Fibroblast of the aortic adventitia (primary cell): ENCODE measurements around the gene TEX264. TPM values are rescaled to one million over a fixed set of nuclear protein-coding genes. Genes with fewer than 3 reads are reported as not detected.
"Not testable (repeated sequence)": the region's sequence is repeated elsewhere in the genome, so short reads cannot be mapped to it uniquely, and the experiment has no call there.

Source experiments
- DNase-seq: peaks from one replicate; pipeline ENCODE4 v3.0.0-alpha.2; 2010; ENCODE audit warnings: low read depth
- H3K4me3 ChIP-seq: 2 replicates; pipeline ENCODE4 v1.5.1; 2011; ENCODE audit warnings: low read depth, mild to moderate bottlenecking, control low read depth, low read length, moderate library complexity
- CTCF ChIP-seq: IDR thresholded peaks from 2 replicates; pipeline ENCODE4 v1.5.1; 2011; ENCODE audit warnings: mild to moderate bottlenecking, low read length, control low read depth, inconsistent platforms; ENCODE audit not compliant: insufficient read depth
- total RNA-seq: library from RNA; depleted of rRNA; stranded (reverse); fragments of >200 nt; gene quantifications from 2 replicates; pipeline ENCODE4 v1.2.3, GENCODE V29; 2012; ENCODE audit warnings: low replicate concordance

The TEX264 gene
- total RNA-seq, 1 donor = 38.7 TPM

- no peak for DNase-seq
- TF ChIP-seq CTCF = peak; percentile 26
These were observed 28.6 kb upstream of the TEX264 start for GRCh38 chr3:51642462-51642861.

GRCh38 chr3:51646091-51646490, 25.0 kb upstream of the TEX264 start:
- TF ChIP-seq CTCF = no peak
- no peak overlapping the region for H3K4me3 ChIP-seq
- DNase-seq = no peak

More at GRCh38 chr3:51642462-51642861, 28.6 kb upstream of the TEX264 start:
- no peak overlapping the region for H3K4me3 ChIP-seq

GRCh38 chr3:51652103-51652502, 18.9 kb upstream of the TEX264 start:
- not testable (repeated sequence) for H3K4me3 ChIP-seq, DNase-seq

- not testable (repeated sequence) for H3K4me3 ChIP-seq, DNase-seq
These were observed 17.6 kb upstream of the TEX264 start for GRCh38 chr3:51653409-51653808.

GRCh38 chr3:51657234-51657633, 13.8 kb upstream of the TEX264 start:
- H3K4me3 ChIP-seq = no peak overlapping the region
- TF ChIP-seq CTCF = no peak
- no peak for DNase-seq

GRCh38 chr3:51659942-51660341, 11.1 kb upstream of the TEX264 start:
- no peak for DNase-seq
- H3K4me3 ChIP-seq = no peak overlapping the region
- no peak for TF ChIP-seq CTCF

- no peak overlapping the region for H3K4me3 ChIP-seq
- TF ChIP-seq CTCF = no peak
- no peak for DNase-seq
These were observed 8.6 kb upstream of the TEX264 start for GRCh38 chr3:51662456-51662855.

GRCh38 chr3:51668756-51669155, 2.3 kb upstream of the TEX264 start:
- H3K4me3 ChIP-seq = no peak overlapping the region
- DNase-seq = peak; percentile 13
- TF ChIP-seq CTCF = no peak
